KOPT-K1 (cell line): Measurements from ENCODE around the gene PACRG.

ENCODE experiments used
- H3K27ac ChIP-seq: fragments of 200-600 bp; sonication (generic); 2 replicates; pipeline ENCODE4 v1.5.1; 2016; ENCODE audit warnings: antibody characterized with exemption, mild to moderate bottlenecking, low read depth, low read length; ENCODE audit not compliant: poor library complexity, severe bottlenecking
- H3K36me3 ChIP-seq: fragments of 200-600 bp; sonication (generic); 2 replicates; pipeline ENCODE4 v1.5.1; 2017; ENCODE audit warnings: antibody characterized with exemption, mild to moderate bottlenecking, low read length, moderate library complexity; ENCODE audit not compliant: insufficient read depth
- H3K9me3 ChIP-seq: fragments of 200-600 bp; sonication (generic); 2 replicates; pipeline ENCODE4 v1.5.1; 2017; ENCODE audit warnings: antibody characterized with exemption, low read length, mild to moderate bottlenecking; ENCODE audit not compliant: insufficient read depth, poor library complexity, severe bottlenecking

PACRG gene

GRCh38 chr6:163335671-163336545 lies 608.1 kb downstream of the PACRG start:
- Histone ChIP-seq H3K36me3 (no peaks in the 10 kb centered on the region), H3K9me3 (no peaks in the 10 kb centered on the region), H3K27ac (no peak overlapping the region)

DNA sequence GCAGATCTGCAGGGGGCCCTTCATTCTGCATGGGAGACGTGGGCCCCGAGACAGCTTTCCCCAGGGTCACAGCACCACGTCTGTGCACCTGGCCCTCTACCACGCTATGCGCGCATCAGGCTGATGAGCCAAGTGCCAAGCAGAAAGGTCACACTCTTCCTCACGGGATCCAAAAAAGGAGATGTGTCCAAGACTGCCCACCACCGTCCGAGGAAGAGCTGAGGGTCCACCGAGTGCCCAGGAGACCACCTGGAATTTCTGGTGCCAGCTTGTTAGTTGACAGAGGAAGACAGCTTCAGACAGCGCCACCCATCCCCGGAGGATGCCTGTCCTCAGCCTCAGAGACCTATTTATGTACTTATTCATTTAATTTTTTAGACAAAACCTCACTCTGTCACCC lies 609.2 kb downstream of the PACRG start:
- no peak overlapping the region for H3K27ac ChIP-seq
- no peaks in the 10 kb centered on the region for H3K9me3 ChIP-seq
- H3K36me3 ChIP-seq: no peaks in the 10 kb centered on the region

DNA sequence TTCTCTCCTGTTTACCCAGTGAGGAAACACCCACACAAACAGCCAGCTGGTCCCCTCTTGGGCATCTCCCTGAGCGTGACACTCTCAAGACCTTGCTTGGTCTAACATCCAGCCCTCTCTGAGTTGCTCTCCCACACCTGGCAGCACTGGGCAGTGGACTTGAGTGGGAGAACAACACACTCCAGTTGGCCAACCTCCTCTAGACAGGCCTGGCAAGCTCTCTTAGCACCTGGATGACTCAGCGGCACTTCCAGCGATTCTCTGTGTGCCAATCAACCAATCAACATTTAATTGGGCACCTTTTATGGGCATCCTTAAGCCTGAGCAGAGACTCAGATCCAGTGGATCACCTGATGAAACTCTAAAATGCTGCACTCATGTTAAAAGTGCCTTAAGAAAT lies 610.2 kb downstream of the PACRG start:
- no peak overlapping the region for H3K27ac ChIP-seq

GRCh38 chr6:163338671-163339405 lies 611.1 kb downstream of the PACRG start:
- no peak overlapping the region for H3K27ac ChIP-seq
- no peaks in the 10 kb centered on the region for H3K36me3 ChIP-seq
- H3K9me3 ChIP-seq: no peaks in the 10 kb centered on the region

More for the DNA sequence above, 610.2 kb downstream of the PACRG start:
- Histone ChIP-seq H3K9me3 (no peaks in the 10 kb centered on the region), H3K36me3 (no peaks in the 10 kb centered on the region)

- Histone ChIP-seq H3K27ac (no peak overlapping the region), H3K9me3 (no peaks in the 10 kb centered on the region), H3K36me3 (no peaks in the 10 kb centered on the region)
Measured at GRCh38 chr6:163339466-163339865, 611.7 kb downstream of the PACRG start.

DNA sequence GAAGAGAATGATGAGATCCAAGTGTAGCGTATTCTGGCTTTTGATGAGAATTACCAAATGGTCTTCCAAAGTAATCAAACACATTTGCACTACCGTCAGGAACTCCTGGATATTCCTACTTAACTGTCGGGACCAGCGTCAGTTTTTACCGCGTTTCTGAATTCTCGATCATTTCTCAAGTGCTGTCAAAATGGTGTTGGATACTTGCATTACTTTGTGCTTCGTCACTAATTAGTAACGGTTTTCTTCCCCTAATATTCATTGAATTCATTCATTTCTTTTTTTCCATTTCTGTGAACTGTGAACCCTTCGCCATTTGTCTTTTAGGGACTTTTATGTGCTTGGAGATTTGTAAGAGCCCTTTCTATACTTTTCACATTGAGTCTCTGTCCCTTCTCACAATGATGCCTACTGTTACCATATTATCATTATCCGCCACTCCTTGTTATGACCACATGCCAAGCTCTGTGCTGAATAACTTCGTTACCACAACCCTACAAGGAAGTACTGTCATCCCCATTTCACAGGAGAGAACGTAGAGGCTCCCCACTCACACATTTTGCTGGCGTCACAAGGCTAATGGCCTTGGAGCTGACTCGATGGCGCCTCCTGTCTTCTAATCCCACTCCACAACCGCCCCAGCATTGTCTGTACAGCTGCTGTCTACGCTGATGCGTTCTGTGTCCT lies 612.6 kb downstream of the PACRG start:
- no peaks in the 10 kb centered on the region for H3K36me3 ChIP-seq
- no peak overlapping the region for H3K27ac ChIP-seq
- no peaks in the 10 kb centered on the region for H3K9me3 ChIP-seq

DNA sequence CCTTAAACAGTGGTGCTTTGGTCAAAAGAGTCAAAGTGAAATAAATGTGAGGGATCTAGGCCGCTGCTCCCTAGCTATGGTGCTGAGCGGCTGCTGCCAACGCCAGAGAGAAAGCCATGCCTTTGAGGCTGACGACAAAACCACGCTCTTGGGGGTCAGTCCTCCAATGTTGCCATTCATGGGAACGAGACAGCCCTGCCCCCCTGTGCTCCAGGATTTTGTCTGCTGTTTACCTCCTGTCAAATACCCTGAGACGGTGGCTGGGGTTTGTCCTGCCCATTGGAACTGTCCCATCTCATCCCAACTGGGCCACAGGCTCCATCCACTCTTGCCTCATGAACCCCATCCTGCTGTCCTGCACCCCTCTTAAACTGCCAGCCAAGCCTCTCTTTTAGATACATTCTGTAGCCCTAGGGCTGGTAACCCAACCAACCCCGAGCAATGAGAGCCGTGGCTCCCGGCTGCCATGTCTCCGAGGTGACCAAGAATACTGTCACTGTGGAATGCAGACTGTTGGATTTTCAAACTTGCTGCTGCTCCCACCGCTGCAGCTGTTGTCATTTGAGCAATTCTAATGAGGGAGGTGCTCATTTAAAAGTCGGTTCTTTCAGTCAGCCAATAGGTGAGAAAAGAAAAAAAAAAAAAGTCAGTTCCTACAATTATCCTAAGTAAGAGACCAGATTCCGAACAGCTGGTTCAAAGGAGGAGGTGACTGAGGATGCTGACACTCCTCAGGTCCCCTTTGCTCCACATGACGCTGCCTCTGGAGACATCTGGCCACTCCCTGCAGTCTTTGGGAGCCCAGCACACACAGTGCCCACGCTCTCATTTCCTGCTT lies 613.7 kb downstream of the PACRG start:
- H3K9me3 ChIP-seq: no peaks in the 10 kb centered on the region
- no peak overlapping the region for H3K27ac ChIP-seq
- H3K36me3 ChIP-seq: no peaks in the 10 kb centered on the region

DNA sequence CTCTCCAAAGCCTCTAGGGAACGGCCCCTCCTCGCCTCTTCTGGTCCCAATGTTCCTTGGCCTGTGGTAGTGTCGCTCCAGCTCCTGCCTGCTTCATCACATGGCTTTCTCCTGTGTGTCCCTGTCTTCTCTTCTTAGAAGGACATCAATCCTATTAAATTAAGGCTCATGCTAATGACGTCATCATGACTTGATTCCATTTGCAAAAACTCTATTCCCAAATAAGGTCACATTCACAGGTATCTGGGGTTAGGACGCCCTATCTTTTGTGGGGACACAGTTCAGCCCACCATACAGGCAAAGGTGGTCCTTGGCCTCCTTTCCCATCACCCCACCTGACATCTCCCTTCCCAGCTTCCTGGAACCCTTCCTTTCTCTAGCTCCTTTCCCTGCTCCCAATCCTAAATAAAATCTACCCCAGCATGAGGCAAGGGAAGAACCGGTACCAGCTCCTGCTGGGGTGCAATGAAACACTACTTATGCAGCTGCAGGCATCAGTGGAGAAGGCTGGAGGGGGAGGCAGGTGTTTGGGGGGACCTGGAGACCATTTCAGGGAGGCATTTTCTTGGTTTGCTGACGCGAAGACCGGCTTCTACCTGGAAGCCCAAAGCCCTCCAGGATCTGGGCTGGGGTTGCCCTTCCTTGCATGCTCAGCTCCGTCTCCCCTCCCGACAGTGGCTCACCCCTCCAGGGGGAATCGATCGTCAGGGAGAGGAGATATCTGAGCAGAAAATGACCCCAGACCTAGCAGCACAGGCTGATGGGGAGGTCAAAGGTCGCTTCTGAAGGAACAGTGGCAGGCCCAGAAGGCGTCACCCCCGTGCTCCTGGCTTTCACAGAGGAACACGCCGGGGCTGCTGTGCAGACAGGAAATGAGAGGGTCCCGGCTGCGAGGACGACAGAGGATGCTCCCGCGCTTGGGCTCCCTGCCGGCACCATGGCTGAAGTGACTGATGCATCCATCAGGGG lies 615.1 kb downstream of the PACRG start:
- Histone ChIP-seq H3K27ac (no peak overlapping the region), H3K9me3 (no peaks in the 10 kb centered on the region), H3K36me3 (no peaks in the 10 kb centered on the region)

GRCh38 chr6:163343609-163344008 lies 615.8 kb downstream of the PACRG start:
- no peak overlapping the region for H3K27ac ChIP-seq
- H3K36me3 ChIP-seq: no peaks in the 10 kb centered on the region
- no peaks in the 10 kb centered on the region for H3K9me3 ChIP-seq

DNA sequence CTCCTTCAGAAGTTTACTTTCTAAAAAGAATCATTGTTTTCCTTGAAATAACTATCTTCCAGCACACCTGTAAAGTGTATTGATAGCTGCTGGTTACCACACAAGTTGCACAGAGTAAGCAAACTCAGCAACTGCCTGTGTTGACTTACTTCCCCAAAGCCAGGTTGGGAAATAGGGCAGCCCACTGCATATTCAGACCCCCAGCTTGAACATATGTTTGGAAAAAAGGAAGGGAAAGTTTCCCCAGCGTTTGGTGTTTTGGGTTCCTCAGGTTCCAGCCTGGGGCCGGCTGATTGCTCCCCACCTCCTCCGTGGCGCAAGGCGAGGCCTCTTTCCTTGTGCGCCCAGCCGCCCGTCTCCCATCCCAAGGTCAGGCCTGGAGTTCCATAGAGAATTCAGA lies 616.6 kb downstream of the PACRG start:
- no peak overlapping the region for H3K27ac ChIP-seq
- H3K9me3 ChIP-seq: no peaks in the 10 kb centered on the region
- H3K36me3 ChIP-seq: no peaks in the 10 kb centered on the region

DNA sequence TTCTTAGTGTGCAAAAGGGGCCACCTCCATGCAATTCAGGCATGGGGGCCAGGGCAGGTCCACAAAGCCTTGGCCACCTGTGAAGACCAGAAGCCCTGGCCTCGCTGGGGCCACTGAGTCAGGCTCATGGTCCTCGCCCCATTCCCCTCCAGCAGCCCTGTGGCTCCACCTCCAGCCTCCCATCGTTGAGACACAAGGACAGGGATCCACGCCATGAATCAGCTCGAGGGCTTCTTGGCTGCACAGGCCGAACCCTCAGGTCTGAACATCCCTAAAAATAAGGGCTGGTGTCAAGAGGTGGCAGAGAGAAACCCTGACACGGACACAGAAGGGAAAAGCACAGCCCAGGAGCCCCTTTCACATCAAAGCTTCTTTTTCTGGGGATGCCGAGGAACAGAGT lies 618.2 kb downstream of the PACRG start:
- Histone ChIP-seq H3K9me3 (no peaks in the 10 kb centered on the region), H3K27ac (no peak overlapping the region), H3K36me3 (no peaks in the 10 kb centered on the region)

DNA sequence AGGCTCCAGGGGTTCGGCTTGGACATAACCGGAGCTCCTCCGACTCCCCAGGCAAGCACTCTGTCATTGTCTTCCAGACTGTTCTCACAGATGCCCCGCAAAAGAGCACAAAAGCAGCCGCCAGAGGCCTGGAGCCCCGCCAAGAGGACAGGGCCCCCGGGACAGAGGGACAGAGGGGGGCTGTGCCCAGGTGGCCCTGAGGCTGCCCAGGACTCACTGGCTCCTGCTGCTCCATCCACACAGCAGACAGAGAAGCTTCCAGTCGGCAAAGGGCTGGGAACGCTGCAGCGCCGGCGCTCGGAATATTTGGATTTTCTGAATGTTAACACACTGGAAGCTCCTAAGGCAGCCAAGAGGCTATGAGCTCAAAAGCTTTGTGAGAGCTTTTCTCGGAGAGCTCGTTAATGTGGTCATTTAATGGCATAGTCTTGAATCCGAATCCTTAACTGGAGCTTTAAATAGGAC lies 618.8 kb downstream of the PACRG start:
- no peak overlapping the region for H3K27ac ChIP-seq
- no peaks in the 10 kb centered on the region for H3K9me3 ChIP-seq
- H3K36me3 ChIP-seq: no peaks in the 10 kb centered on the region

- H3K9me3 ChIP-seq: no peaks in the 10 kb centered on the region
- H3K36me3 ChIP-seq: no peaks in the 10 kb centered on the region
- no peak overlapping the region for H3K27ac ChIP-seq
Measured at GRCh38 chr6:163347021-163347446, 619.3 kb downstream of the PACRG start.
